HepG2 (cell line): ENCODE measurements around the gene KLF13. TPM values are rescaled to one million over a fixed set of nuclear protein-coding genes. Genes with fewer than 3 reads are reported as not detected.

Experiments used
- CHCHD3 ChIP-seq: sonication (generic); formaldehyde crosslinking; IDR thresholded peaks from 2 replicates; pipeline ENCODE4 v1.8.0; 2022; ENCODE audit warnings: mild to moderate bottlenecking, missing genetic modification reagents, moderate library complexity
- EED ChIP-seq: sonication (generic); formaldehyde crosslinking; IDR thresholded peaks from 2 replicates; pipeline ENCODE4 v1.5.0; 2020; ENCODE audit warnings: mild to moderate bottlenecking, missing genetic modification reagents
- NPAS2 ChIP-seq: sonication (generic); formaldehyde crosslinking; IDR thresholded peaks from 2 replicates; pipeline ENCODE4 v1.8.0; 2022; ENCODE audit warnings: mild to moderate bottlenecking, missing genetic modification reagents, borderline replicate concordance
- NR1H2 ChIP-seq: sonication (generic); formaldehyde crosslinking; IDR thresholded peaks from 2 replicates; pipeline ENCODE4 v1.8.1; 2022; ENCODE audit warnings: low read depth, missing genetic modification reagents, borderline replicate concordance
- PHF5A ChIP-seq: IDR thresholded peaks from one replicate; pipeline ENCODE4 v1.6.1; 2018; ENCODE audit warnings: low read depth, missing genetic modification reagents; ENCODE audit not compliant: unreplicated experiment
- ZBTB49 ChIP-seq: sonication (generic); formaldehyde crosslinking; IDR thresholded peaks from 2 replicates; pipeline ENCODE4 v1.4.0; 2020; ENCODE audit warnings: missing genetic modification reagents, borderline replicate concordance
- ZNF235 ChIP-seq: sonication (generic); formaldehyde crosslinking; IDR thresholded peaks from 2 replicates; pipeline ENCODE4 v1.8.1; 2023; ENCODE audit warnings: mild to moderate bottlenecking, missing genetic modification reagents, borderline replicate concordance
- ZNF326 ChIP-seq: sonication (generic); formaldehyde crosslinking; IDR thresholded peaks from 2 replicates; pipeline ENCODE4 v1.4.0; 2020; ENCODE audit warnings: missing genetic modification reagents, borderline replicate concordance
- ZNF598 ChIP-seq: sonication (generic); formaldehyde crosslinking; IDR thresholded peaks from 2 replicates; pipeline ENCODE4 v1.5.1; 2020; ENCODE audit warnings: mild to moderate bottlenecking, missing genetic modification reagents, borderline replicate concordance
- ZNF709 ChIP-seq: sonication (generic); formaldehyde crosslinking; IDR thresholded peaks from 2 replicates; pipeline ENCODE4 v1.5.0; 2020; ENCODE audit warnings: mild to moderate bottlenecking, missing genetic modification reagents
- ZNF720 ChIP-seq: sonication (generic); formaldehyde crosslinking; IDR thresholded peaks from 2 replicates; pipeline ENCODE4 v1.4.0; 2020; ENCODE audit warnings: missing genetic modification reagents
- polyA plus RNA-seq, 8 experiments: library from polyadenylated mRNA; depleted of rRNA in 3 of 8; stranded (reverse) in 7 of 8; unstranded in 1 of 8; fragments of >200 nt; fragmentation: Illumina TruSeq in 4 of 8; extraction: Trizol in 4 of 8; gene quantifications; 2 replicates each; pipeline versions ENCODE4 v1.2.1 to v1.2.3, GENCODE V29; 2011 to 2016; ENCODE audit warnings: low read depth in 4 of 8, missing spikeins in 1 of 8, mixed read lengths in 1 of 8; ENCODE audit not compliant: insufficient read depth in 1 of 8
- total RNA-seq, 5 experiments: library from RNA; depleted of rRNA; stranded (reverse); fragments of >200 nt; fragmentation: Illumina TruSeq; extraction: Trizol; gene quantifications; 2 replicates each; pipeline ENCODE4 v1.2.3, GENCODE V29; 2016; ENCODE audit warnings: low read depth in 1 of 5
- TF ChIP-seq, protein P1 (sequence below): sonication (generic); formaldehyde crosslinking; IDR thresholded peaks from 2 replicates; pipeline ENCODE4 v1.5.1; 2020; ENCODE audit warnings: missing genetic modification reagents, mild to moderate bottlenecking, borderline replicate concordance

KLF13 gene
- total and polyA plus RNA-seq, 2 of the 13 experiments (the other 11 are each of a cell fraction or from before 2014, with no cell fraction given): 16.8 to 25.1 TPM

DNA sequence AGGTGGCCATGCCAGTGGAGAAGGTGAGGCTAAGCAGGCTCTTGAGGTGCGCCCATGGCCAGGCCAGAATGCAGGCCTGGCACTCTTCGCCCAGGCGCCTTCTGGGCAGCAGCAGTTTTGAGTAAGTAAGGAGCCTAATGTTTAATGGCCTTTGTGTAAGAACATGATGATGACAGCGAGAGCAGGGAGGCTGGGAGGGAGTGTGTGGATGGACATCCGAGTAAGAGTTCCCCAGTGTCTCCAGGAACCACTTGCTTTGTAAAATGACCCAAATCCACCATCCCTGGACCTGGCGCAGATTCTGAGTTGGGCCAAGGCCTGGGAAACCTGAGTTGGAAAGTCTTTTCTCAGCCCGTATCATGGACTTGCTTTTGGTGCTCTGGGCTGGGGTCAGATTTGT lies 24.1 kb downstream of the KLF13 start (continued):
- no peak for TF ChIP-seq PHF5A (CRISPR knock-in tag)
- TF ChIP-seq EED: no peak
- no peak for TF ChIP-seq ZNF598 (CRISPR knock-in tag)
- no peak for TF ChIP-seq ZBTB49 (CRISPR knock-in tag)
- no peak for TF ChIP-seq ZNF720 (CRISPR knock-in tag)
- no peak for TF ChIP-seq ZNF235 (CRISPR knock-in tag)
- no peak for TF ChIP-seq NR1H2 (CRISPR knock-in tag)
- no peak for TF ChIP-seq CHCHD3
- no peak for TF ChIP-seq ZNF326
- TF ChIP-seq, protein P1, sequence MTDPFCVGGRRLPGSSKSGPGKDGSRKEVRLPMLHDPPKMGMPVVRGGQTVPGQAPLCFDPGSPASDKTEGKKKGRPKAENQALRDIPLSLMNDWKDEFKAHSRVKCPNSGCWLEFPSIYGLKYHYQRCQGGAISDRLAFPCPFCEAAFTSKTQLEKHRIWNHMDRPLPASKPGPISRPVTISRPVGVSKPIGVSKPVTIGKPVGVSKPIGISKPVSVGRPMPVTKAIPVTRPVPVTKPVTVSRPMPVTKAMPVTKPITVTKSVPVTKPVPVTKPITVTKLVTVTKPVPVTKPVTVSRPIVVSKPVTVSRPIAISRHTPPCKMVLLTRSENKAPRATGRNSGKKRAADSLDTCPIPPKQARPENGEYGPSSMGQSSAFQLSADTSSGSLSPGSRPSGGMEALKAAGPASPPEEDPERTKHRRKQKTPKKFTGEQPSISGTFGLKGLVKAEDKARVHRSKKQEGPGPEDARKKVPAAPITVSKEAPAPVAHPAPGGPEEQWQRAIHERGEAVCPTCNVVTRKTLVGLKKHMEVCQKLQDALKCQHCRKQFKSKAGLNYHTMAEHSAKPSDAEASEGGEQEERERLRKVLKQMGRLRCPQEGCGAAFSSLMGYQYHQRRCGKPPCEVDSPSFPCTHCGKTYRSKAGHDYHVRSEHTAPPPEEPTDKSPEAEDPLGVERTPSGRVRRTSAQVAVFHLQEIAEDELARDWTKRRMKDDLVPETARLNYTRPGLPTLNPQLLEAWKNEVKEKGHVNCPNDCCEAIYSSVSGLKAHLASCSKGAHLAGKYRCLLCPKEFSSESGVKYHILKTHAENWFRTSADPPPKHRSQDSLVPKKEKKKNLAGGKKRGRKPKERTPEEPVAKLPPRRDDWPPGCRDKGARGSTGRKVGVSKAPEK: no peak
- TF ChIP-seq NPAS2 (CRISPR knock-in tag): no peak
- TF ChIP-seq ZNF709 (CRISPR knock-in tag): no peak
